Measurements from ENCODE around the gene HMX1.

The HMX1 gene

DNA sequence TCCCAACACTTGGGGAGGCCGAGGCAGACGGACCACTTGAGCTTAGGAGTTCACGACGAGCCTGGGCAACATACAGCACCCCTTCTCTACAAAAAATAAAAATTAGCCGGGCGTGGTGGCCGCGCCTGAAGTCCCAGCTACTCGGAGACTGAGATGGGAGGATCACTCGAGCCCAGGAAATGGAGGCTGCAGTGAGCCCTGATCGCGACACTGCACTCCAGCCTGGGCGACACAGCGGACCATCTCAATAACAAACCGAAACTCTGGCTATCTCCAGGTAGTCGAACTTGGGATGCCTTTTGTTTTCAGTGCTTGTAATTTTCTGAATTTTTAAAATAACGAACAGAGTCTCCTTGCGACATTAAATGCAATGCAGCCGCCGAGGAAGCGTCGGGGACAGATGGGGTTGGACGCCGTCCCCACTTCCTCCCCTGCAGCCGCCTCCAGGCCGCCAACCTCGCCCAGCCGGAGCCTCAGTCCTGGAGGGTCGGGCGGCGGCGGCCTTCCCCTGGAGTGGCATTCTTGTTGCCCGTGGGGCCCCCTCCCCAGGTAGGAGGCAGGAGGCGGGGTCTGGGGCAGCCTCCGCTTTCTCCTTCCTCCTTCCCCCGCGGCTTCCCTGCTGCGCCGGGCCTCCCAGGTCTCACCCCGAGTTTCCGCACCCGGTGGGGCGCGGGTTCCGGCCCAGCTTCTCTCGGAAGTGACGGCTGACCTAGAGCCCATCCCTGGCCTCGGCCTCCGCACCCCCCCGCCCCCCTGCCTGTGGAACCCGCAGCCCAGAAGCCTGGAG, 14.6 kb downstream of the HMX1 start:
- DNase-seq (ENCODE audit: low spot score), result no peak

GRCh38 chr4:8855818-8856245, 15.8 kb downstream of the HMX1 start:
- no peak for DNase-seq (ENCODE audit: low spot score)

DNA sequence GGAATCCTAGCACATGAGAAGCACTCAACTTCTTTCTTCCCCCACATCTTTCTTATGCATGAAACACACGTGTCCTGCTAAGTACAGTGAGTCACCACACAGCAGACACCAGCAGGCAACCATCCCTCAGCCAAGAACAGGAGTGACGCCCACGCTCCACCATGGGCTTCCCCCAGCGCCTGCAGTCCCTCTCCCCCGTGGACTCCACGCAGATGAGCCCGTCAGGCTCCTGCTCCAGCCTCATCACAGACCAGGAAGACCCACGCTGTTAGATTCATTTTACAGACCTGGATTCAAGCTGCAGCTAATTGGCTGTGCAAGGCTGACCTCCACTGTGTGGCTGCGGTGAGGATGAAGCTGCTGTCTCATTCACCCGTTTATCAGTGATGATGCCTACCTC, 16.7 kb downstream of the HMX1 start:
- DNase-seq (ENCODE audit: low spot score), result no peak

DNA sequence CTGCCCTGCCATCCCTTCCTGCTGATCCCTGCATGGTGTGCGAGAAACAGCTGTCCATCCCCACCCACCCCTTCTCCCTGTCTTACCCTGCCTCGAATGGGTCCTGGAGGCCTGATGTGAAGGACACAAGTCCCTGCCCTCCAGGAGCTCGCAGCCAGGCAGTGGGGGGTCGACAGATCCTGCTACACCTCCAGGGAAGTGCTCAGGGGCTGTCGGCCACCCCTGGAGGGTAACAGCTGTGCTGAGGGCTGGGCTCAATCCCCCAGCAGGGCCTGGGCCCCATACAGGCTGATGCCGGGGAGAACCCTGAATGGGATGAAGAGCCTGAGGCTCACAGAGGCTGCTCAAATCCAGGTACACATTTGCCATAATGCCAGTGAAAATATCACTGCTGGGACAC, 17.6 kb downstream of the HMX1 start:
- DNase-seq (ENCODE audit: low spot score), result no peak

DNA sequence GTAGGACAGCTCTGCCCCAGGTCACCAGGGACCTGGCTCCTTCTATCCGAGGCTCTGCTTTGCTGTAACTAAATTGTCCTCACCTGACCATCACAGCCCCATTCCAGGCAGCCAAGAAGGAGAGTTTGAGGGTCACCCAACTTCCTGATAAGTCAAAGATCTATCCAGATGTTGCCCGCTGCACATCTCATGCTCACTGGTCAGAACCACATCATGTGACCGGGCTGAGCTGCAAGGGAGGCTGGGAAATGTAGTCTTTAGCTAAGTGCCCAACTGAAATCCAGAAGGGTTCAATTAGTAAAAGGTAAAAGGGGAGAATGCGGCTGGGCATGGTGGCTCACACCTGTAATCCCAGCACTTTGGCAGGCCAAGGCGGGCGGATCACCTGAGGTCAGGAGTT, 18.4 kb downstream of the HMX1 start:
- no peak for DNase-seq (ENCODE audit: low spot score)

DNA sequence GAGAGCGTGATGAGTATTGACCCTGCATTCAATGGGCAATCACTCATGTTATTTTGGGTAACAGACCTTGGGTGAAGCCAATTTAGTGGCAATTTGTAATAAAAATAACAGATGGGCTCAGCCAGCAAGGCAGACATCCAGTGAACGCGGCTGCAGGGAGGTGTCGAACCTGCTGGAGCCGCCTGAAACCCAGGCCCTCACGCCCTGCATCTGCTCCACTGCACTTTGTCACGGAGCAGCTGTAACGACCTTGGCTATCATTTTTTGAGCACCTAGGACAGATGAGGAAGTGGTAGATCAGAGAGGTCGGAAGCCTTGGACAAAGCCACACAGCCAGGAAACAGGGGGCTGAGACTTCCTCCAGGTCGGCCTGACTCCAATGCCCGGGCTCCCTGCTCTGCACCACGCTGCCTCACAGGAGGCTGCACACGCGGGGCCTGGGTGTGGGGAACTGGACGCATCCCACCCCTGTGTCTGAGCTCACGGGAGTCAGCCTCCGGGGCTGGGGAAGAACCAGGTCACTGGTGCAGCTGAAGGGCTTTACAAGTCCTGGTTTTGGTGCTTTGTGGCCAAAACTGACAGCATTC, 19.4 kb downstream of the HMX1 start:
- DNase-seq (ENCODE audit: low spot score), result no peak

GRCh38 chr4:8851321-8852117, 20.1 kb downstream of the HMX1 start:
- DNase-seq (ENCODE audit: low spot score), result no peak

GRCh38 chr4:8850830-8851188, 20.8 kb downstream of the HMX1 start:
- no peak for DNase-seq (ENCODE audit: low spot score)

DNA sequence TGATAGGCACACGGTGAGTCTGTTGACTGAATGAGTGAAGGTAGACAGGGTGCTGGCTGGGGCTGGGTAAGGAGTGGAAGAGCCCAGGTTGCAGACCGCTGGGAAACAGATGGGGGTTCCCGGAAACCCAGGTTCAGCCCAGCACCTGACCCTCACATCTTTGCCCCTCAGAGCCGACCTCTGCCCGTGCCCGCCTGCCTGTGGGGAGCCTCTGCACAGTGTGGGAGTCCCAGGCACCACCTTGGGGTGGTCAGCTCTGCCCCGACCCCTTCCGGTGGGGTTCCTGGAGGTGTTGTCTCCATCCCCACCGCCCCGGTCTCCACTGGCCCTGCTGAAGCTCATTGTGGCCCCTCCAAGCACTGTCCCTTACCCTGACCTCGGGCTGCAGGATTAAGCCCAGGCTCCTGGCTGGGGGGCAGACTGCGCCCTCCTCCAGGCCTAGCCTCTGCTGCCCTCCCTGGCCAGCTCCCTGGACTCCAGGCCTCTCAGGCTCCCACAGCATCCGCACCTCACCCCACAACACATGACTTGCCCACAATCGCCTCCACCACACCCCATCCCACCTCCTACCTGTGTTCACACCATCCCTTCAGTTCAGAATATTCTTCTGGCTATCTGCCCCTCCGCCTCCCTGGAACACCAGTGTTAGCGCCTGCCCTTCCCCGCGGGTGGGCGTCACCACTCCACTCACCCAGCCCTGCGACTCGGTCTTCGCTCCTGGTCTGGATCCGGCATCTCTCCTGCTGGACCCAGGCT, 21.4 kb downstream of the HMX1 start:
- DNase-seq (ENCODE audit: low spot score), result no peak

GRCh38 chr4:8849266-8850073, 22.2 kb downstream of the HMX1 start:
- no peak for DNase-seq (ENCODE audit: low spot score)

- no peak for DNase-seq (ENCODE audit: low spot score)
Observed at GRCh38 chr4:8848507-8849265, 23.0 kb downstream of the HMX1 start.

DNA sequence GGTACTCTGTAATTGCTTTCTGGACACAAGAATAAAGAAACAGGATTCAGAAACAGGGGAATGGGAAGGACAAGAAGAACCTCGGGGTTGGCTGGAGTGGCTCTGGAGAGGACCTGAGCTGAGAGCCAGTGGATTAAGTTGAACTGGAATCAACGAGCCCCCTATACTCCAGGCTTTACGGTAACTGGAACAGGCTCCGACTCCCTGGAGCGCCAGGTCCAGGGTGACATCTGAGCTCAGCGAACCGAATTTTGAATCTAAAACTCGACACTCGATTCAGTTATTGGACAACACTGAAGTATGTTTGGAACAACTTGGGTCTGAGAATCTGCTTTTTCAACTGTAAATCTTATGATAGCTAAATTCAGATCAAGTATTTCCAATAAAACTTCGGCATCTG, 23.9 kb downstream of the HMX1 start:
- DNase-seq (ENCODE audit: low spot score), result no peak

DNA sequence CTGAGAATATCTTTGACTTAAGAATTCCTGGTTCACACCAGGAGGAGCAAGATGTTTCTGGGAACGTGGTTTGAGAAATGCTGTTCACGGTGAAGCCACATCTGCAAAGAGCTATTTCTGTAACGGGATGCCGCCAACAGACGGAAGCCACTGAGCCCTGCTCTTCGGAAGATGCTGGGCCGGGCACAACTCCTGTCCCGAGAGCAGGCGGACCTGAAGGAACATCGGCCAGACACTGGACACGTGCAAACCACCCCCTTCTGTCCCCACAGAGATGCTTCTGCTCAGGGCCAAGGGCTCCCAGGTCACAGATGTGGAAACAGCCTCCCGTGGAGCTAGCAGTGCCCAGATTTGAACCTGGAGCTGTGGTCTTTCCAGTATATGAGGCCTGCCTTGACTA, 24.3 kb downstream of the HMX1 start:
- no peak for DNase-seq (ENCODE audit: low spot score)

- no peak for DNase-seq (ENCODE audit: low spot score)
Observed at GRCh38 chr4:8846826-8847225, 24.8 kb downstream of the HMX1 start.

- no peak for DNase-seq (ENCODE audit: low spot score)
Observed at GRCh38 chr4:8846046-8846720, 25.5 kb downstream of the HMX1 start.

DNA sequence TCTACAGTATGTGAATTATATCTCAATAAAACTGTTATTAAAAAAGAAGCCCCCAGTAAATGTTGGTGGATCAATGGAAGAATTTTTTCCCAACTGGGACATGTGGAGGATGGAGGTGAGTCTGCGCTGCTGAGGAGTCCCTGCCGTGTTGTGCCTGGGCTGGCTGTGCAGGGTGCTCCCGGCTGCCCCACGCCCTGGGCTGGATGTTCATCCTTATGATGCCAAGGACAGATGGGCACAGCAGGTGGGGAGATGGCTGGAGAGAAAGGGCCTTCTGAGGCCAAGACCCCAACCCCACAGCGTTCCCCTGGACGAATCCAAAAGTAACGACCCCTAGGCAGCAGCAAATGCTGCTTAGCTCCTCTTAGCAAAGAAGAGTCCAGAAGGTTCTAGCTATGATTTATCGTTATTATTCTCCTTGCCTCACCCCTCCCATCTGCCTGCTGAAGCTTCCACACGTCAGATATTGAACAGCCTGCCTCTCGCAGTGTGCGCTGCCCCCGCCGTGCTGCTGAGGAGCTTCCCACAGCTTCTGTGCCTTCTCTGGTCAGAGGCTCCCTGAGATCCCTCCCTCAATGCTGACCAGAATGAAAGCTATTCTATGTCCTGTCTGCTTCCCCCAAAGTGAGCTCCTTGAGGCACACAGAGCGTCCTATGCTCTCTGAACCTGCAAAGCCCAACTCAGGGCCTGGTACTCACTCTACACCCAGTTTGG, 26.5 kb downstream of the HMX1 start:
- no peak for DNase-seq (ENCODE audit: low spot score)

DNA sequence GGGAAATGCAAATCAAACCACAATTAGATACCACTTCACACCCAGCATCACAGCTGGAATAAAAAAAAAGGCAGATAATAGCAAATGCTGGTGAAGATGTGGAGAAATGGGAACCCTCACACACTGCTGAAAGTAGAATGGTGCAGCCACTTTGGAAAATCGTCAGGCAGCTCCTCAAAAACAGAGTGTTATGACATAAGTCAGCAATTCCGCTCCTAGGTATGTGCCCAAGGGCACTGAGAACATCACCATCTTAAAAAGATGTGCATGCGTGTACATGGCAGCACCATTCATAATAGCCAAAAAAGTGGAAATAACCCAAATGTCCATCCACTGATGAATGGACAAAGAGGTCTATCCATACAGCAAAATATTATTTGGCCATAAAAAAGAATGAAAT, 28.0 kb downstream of the HMX1 start:
- no peak for DNase-seq (ENCODE audit: low spot score)

GRCh38 chr4:8842614-8843013, 29.0 kb downstream of the HMX1 start:
- DNase-seq (ENCODE audit: low spot score), result no peak

- no peak for DNase-seq (ENCODE audit: low spot score)
Observed at GRCh38 chr4:8841678-8842268, 29.9 kb downstream of the HMX1 start.
